BJ (cell line): ENCODE measurements around the gene DTYMK. TPM values are rescaled to one million over a fixed set of nuclear protein-coding genes. Genes with fewer than 3 reads are reported as not detected.

Source experiments
- CTCF ChIA-PET: fragments of 350-600 bp; formaldehyde crosslinking; extraction: SDS; loops from one replicate; lab custom pipeline; 2021; ENCODE audit warnings: antibody characterized with exemption, inconsistent platforms; lab: Yijun Ruan, JAX
- POLR2A ChIA-PET: fragments of 300-600 bp; sonication (Branson Sonifier 250); formaldehyde crosslinking; extraction: SDS; loops from one replicate; lab custom pipeline; 2021; ENCODE audit warnings: antibody characterized with exemption; lab: Charles Lee
- DNase-seq: peaks from one replicate; pipeline ENCODE4 v3.0.0-alpha.2; 2011; ENCODE audit warnings: low read depth
- H3K27me3 ChIP-seq: 2 replicates; pipeline ENCODE4 v1.6.0; 2011; ENCODE audit warnings: low read length; ENCODE audit not compliant: control insufficient read depth, insufficient read depth
- H3K36me3 ChIP-seq: 2 replicates; pipeline ENCODE4 v1.5.1; 2011; ENCODE audit warnings: low read length; ENCODE audit not compliant: control insufficient read depth, insufficient read depth
- H3K4me3 ChIP-seq: 2 replicates; pipeline ENCODE4 v1.5.1; 2011; ENCODE audit warnings: low read depth, mild to moderate bottlenecking, control low read depth, low read length
- polyA plus RNA-seq: library from polyadenylated mRNA; depleted of rRNA; stranded (reverse); fragments of >200 nt; gene quantifications from 2 replicates; pipeline ENCODE4 v1.2.3, GENCODE V29; 2011
- TF ChIP-seq, protein P1 (sequence below): IDR thresholded peaks from 2 replicates; pipeline ENCODE4 v1.5.1; 2011; ENCODE audit warnings: low read depth, mild to moderate bottlenecking, control low read depth, inconsistent platforms, low read length, moderate library complexity; ENCODE audit not compliant: insufficient read depth

The DTYMK gene
- polyA plus RNA-seq, 1 experiment, result 43.8 TPM

DNA sequence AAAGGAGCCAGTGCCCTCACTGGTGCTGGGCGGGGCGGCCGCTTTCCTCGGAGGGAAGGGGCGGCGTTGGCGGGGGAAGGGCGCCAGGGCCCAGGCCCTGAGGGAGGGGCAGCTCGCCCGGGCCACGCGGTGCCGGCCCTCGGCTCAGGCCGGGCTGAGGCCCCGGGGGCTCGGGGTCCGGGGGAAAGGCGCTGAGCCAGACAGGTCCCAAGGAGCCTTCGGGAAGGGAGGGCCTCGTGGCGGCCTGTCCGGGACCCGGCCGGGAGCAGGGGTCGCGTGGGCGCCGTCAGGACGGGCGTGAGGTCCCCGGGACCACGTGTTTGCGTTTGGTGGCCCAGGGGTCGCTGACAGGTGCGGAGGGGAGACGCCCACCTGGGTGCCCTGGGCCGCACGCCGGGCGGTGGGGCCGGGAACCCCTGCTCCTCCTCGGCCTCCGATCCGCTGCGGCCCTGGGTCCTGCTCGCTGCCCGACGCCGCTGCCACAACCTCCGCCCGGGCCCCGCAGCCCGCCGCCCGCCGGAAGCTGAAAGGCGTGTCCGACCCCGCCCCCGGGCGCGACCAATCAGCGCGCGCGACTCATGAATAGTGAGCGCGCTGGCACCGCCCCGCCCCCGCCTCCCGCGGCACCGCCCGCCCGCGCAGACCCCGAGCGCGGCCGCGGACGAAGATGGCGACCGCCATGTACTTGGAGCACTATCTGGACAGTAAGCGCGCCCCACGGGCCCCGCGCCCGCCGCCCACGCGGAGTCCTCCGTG, 15.0 kb upstream of the DTYMK start, which contains the start of gene ING5:
TSS of gene ING5 (plus strand) at position 641 of the 756 bp plus-strand sequence. CDS start at position 668, 27 bp downstream.
- TF ChIP-seq, protein P1, sequence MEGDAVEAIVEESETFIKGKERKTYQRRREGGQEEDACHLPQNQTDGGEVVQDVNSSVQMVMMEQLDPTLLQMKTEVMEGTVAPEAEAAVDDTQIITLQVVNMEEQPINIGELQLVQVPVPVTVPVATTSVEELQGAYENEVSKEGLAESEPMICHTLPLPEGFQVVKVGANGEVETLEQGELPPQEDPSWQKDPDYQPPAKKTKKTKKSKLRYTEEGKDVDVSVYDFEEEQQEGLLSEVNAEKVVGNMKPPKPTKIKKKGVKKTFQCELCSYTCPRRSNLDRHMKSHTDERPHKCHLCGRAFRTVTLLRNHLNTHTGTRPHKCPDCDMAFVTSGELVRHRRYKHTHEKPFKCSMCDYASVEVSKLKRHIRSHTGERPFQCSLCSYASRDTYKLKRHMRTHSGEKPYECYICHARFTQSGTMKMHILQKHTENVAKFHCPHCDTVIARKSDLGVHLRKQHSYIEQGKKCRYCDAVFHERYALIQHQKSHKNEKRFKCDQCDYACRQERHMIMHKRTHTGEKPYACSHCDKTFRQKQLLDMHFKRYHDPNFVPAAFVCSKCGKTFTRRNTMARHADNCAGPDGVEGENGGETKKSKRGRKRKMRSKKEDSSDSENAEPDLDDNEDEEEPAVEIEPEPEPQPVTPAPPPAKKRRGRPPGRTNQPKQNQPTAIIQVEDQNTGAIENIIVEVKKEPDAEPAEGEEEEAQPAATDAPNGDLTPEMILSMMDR, result no peak
- peak; percentile 35 for DNase-seq
- CTCF ChIA-PET, result interaction anchor here (0.9 to 3.4 kb wide), 10 partner anchors 9 to 33 kb away, joined by 3 to 18 read pairs (median 6); partner anchors contain the start of gene D2HGDH
- no peaks in the 10 kb centered on the region for H3K27me3 ChIP-seq
- H3K4me3 ChIP-seq, result peak within 1 kb of the TSS; percentile 87
- H3K36me3 ChIP-seq, result no peaks in the 10 kb centered on the region; the same call in 1 of the 2 replicates
- POLR2A ChIA-PET, result interaction anchor here (0.5 to 0.6 kb wide), 2 partner anchors 10 to 15 kb away, joined by 5 to 7 read pairs; partner anchors contain the start of gene DTYMK

DNA sequence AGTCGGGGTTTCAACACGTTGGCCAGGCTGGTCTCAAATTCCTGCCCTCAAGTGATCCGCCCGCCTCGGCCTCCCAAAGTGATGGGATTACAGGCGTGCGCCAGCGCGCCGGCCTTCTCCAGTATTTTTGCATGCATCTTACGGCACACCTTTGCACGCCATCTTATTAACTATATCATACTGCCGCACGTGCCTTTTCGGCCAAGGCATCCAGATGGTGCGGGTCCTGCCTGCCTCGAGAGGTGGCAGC, 14.5 kb upstream of the DTYMK start:
- no peak for DNase-seq
- Histone ChIP-seq H3K4me3 (peak overlapping the region; percentile 87), H3K27me3 (no peaks in the 10 kb centered on the region), H3K36me3 (no peaks in the 10 kb centered on the region)
- CTCF ChIA-PET, result interaction anchor here (0.6 to 1.5 kb wide), 2 partner anchors 25 to 618 kb away, joined by 3 to 5 read pairs; no protein-coding TSS in a partner anchor
- TF ChIP-seq, protein P1, result peak; percentile 52
- POLR2A ChIA-PET, result no interaction called here

DNA sequence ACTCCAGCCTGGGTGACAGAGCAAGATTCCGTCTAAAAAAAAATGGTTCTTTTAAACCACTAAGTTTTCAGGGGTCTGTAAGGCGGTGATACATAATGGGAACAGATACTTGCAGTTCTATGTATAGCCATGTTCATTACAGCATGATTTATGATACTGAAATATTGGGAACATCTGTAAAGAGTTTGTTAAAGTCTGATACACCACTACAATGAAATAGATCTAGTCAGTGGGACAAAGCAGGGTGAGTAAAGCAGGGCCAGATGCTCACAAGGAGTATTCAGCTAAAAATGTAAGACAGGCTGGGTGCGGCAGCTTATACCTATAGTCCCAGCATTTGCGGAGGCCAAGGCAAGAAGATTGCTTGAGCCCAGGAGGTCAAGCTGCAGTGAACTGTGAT, 9.0 kb upstream of the DTYMK start:
- TF ChIP-seq, protein P1, result no peak
- Histone ChIP-seq H3K4me3 (no peak overlapping the region), H3K36me3 (peaks cover 8% of the 10 kb centered on the region), H3K27me3 (no peaks in the 10 kb centered on the region)
- ChIA-PET CTCF (no interaction called here), POLR2A (no interaction called here)
- no peak for DNase-seq

DNA sequence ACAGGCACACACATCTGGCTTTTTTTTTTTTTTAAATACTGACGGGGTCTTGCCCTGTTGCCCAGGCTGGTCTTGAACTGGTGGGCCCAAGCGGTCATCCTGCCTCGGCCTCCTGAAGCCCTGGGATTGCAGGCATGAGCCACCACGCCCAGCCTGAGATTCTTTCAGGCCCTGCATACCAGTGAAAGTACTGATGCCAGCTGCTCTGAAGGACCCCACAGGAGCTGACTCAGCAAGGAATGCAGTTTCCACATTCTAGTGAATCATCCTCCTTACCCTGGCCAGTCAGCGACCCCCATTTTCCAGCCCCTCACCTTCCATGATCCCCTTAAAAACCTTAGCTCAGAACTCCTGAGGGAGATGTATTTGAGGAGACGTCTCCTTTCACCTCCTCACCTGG, 5.8 kb upstream of the DTYMK start:
- TF ChIP-seq, protein P1, result no peak
- H3K4me3 ChIP-seq, result no peak overlapping the region
- peak; percentile 9 for DNase-seq
- CTCF ChIA-PET, result interaction anchor here (0.5 to 1.9 kb wide), 2 partner anchors 10 to 20 kb away, joined by 3 to 10 read pairs; partner anchors contain the start of gene ING5
- POLR2A ChIA-PET, result interaction anchor here (0.7 kb wide), 1 partner anchor 10 kb away, joined by 7 read pairs; the partner anchor contains the start of gene ING5
- H3K36me3 ChIP-seq, result peaks cover 15% of the 10 kb centered on the region
- H3K27me3 ChIP-seq, result no peaks in the 10 kb centered on the region

DNA sequence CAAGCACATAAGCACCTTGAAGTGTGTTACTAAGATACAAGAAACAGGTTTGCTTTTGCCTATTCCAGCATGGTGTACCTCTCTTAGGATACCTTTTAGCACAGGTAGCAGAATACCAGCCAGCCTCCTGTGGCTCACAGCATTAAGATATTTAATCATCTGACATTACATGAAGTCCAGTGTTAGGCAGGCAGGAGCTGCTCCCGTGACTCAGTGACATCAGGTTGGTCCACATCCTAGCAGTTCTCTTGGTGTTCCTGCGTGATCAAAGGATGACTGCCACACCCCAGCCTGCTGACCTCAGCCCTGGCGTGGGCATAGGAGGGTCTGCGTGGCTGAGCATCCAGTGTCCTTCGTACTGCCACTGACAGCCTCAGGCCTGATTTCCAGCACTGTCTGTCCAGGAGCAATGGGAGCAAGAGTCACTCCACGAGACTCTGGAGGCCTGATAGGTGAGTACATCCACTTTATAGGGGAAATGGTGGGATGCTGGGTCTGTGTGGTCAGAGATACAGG, 3.6 kb upstream of the DTYMK start:
- TF ChIP-seq, protein P1, result no peak
- Histone ChIP-seq H3K27me3 (no peaks in the 10 kb centered on the region), H3K36me3 (peaks cover 13% of the 10 kb centered on the region), H3K4me3 (no peak overlapping the region)
- POLR2A ChIA-PET, result no interaction called here
- no peak for DNase-seq
- CTCF ChIA-PET, result no interaction called here
